HG02763 (cell line): ENCODE measurements around the gene RFPL4A.
"Not testable (repeated sequence)": the region's sequence is repeated elsewhere in the genome, so short reads cannot be mapped to it uniquely, and the experiment has no call there.

ENCODE experiments used
- ATAC-seq: cut with Tn5 transposase; IDR thresholded peaks from one replicate; pipeline ENCODE4 v1.9.1; 2021; ENCODE audit warnings: mild to moderate bottlenecking, moderate library complexity; ENCODE audit not compliant: unreplicated experiment

Gene RFPL4A

GRCh38 chr19:55758797-55759196, at the start of gene RFPL4A:
Gene RFPL4A (plus strand): TSS chr19:55759097. CDS start chr19:55761801, 2,704 bp downstream.
- ATAC-seq = not testable (repeated sequence)

- no peak for ATAC-seq
Measured at GRCh38 chr19:55711719-55712118, 47.2 kb upstream of the RFPL4A start.

- no peak for ATAC-seq
Measured at GRCh38 chr19:55712804-55713631, 45.9 kb upstream of the RFPL4A start.

- no peak for ATAC-seq
Measured at GRCh38 chr19:55716531-55716930, 42.4 kb upstream of the RFPL4A start.

GRCh38 chr19:55717251-55717650, 41.6 kb upstream of the RFPL4A start:
- ATAC-seq = no peak

- ATAC-seq = not testable (repeated sequence)
Measured at GRCh38 chr19:55717879-55718711, 40.8 kb upstream of the RFPL4A start.

- no peak for ATAC-seq
Measured at GRCh38 chr19:55720214-55720746, 38.6 kb upstream of the RFPL4A start.

GRCh38 chr19:55720801-55721200, 38.1 kb upstream of the RFPL4A start:
- no peak for ATAC-seq

- no peak for ATAC-seq
Measured at GRCh38 chr19:55723491-55723890, 35.4 kb upstream of the RFPL4A start.

- ATAC-seq = not testable (repeated sequence)
Measured at GRCh38 chr19:55730378-55730777, 28.5 kb upstream of the RFPL4A start.

GRCh38 chr19:55738302-55738701, 20.6 kb upstream of the RFPL4A start, which contains the start of gene NLRP9:
Gene NLRP9 (minus strand): TSS chr19:55738402. CDS start chr19:55738374, 28 bp downstream.
- no peak for ATAC-seq

GRCh38 chr19:55750715-55751114, 8.2 kb upstream of the RFPL4A start:
- ATAC-seq = no peak

- no peak for ATAC-seq
Measured at GRCh38 chr19:55753401-55753800, 5.5 kb upstream of the RFPL4A start.

GRCh38 chr19:55756808-55757207, 2.1 kb upstream of the RFPL4A start:
- ATAC-seq = not testable (repeated sequence)

GRCh38 chr19:55766466-55766865, 7.6 kb downstream of the RFPL4A start:
- no peak for ATAC-seq

- not testable (repeated sequence) for ATAC-seq
Measured at GRCh38 chr19:55768818-55769217, 9.9 kb downstream of the RFPL4A start, which contains the start of gene RFPL4AL1. Gene RFPL4AL1 (plus strand): TSS chr19:55769118. CDS start chr19:55771805, 2,687 bp downstream.

GRCh38 chr19:55769632-55770031, 10.7 kb downstream of the RFPL4A start:
- not testable (repeated sequence) for ATAC-seq

- ATAC-seq = no peak
Measured at GRCh38 chr19:55777528-55777927, 18.6 kb downstream of the RFPL4A start.

- ATAC-seq = no peak
Measured at GRCh38 chr19:55778331-55778730, 19.4 kb downstream of the RFPL4A start.

GRCh38 chr19:55781112-55781511, 22.2 kb downstream of the RFPL4A start:
- ATAC-seq = no peak

- ATAC-seq = no peak
Measured at GRCh38 chr19:55795021-55795420, 36.1 kb downstream of the RFPL4A start.
